GM12878 (cell line): ENCODE measurements around the gene PRDM16. TPM values are rescaled to one million over a fixed set of nuclear protein-coding genes. Genes with fewer than 3 reads are reported as not detected.

Experiments
- ATAC-seq: fragments of 200-7000 bp; cut with Tn5 transposase; 3 replicates; pipeline ENCODE4 v1.9.1; 2020; ENCODE audit warnings: mild to moderate bottlenecking, moderate library complexity
- BruUV-seq: library from RNA; stranded (reverse); fragments of 400-500 nt; replicated peaks from 2 replicates; lab custom pipeline; 2021; lab: Mats Ljungman, UMichigan
- CTCF ChIA-PET: fragments of 300-600 bp; sonication (Branson Sonifier 250); formaldehyde crosslinking; extraction: SDS; loops from one replicate; lab custom pipeline; 2021; ENCODE audit warnings: inconsistent platforms; lab: Yijun Ruan, JAX
- POLR2A ChIA-PET: fragments of 350-600 bp; formaldehyde crosslinking; extraction: SDS; loops from one replicate; lab custom pipeline; 2021; ENCODE audit warnings: inconsistent platforms; lab: Charles Lee
- RAD21 ChIA-PET: fragments of 300-600 bp; sonication (Branson Sonifier 250); formaldehyde crosslinking; loops from one replicate; lab custom pipeline; 2023; ENCODE audit warnings: antibody characterized with exemption; ENCODE audit not compliant: unreplicated experiment; lab: Charles Lee
- SMC1A ChIA-PET: fragments of 300-600 bp; sonication (Branson Sonifier 250); formaldehyde crosslinking; loops from one replicate; lab custom pipeline; 2023; ENCODE audit not compliant: unreplicated experiment, uncharacterized antibody; lab: Charles Lee
- DNase-seq: peaks from one replicate; pipeline ENCODE4 v3.0.0-alpha.2; 2011; ENCODE audit warnings: low read depth, low spot score
- FAIRE-seq: peaks from 3 replicates; lab custom pipeline; 2011; peaks lifted over from hg19 to GRCh38; lab: Jason Lieb, UNC
- H2AFZ ChIP-seq: 2 replicates; pipeline ENCODE4 v1.6.0; 2011; ENCODE audit warnings: low read depth, low read length, control low read depth; ENCODE audit not compliant: control insufficient read depth
- H3K27ac ChIP-seq: 2 replicates; pipeline ENCODE4 v1.5.1; 2011; ENCODE audit warnings: control low read depth; ENCODE audit not compliant: control insufficient read depth, insufficient read depth
- H3K27me3 ChIP-seq, 2 experiments: replicated peaks in 1 of 2; 2 replicates each; pipeline versions ENCODE4 v1.6.0 to v1.6.1; 2011; ENCODE audit warnings: low read length in 1 of 2; ENCODE audit not compliant: control insufficient read depth in 2 of 2, insufficient read depth in 2 of 2
- H3K36me3 ChIP-seq, 2 experiments: 2 replicates each; pipeline ENCODE4 v1.5.1; 2011; ENCODE audit warnings: low read length in 1 of 2; ENCODE audit not compliant: control insufficient read depth in 2 of 2, insufficient read depth in 2 of 2
- H3K4me1 ChIP-seq: 2 replicates; pipeline ENCODE4 v1.6.1; 2011; ENCODE audit warnings: mild to moderate bottlenecking, low read length, moderate library complexity, mixed read lengths; ENCODE audit not compliant: control insufficient read depth, insufficient read depth
- H3K4me2 ChIP-seq: 2 replicates; pipeline ENCODE4 v1.6.0; 2011; ENCODE audit warnings: control low read depth; ENCODE audit not compliant: control insufficient read depth, insufficient read depth
- H3K4me3 ChIP-seq: fragments of 200-600 bp; sonication (generic); 2 replicates; pipeline ENCODE4 v1.5.1; 2016
- H3K79me2 ChIP-seq: 2 replicates; pipeline ENCODE4 v1.6.0; 2011; ENCODE audit warnings: low read length; ENCODE audit not compliant: control insufficient read depth, insufficient read depth
- H3K9ac ChIP-seq: 2 replicates; pipeline ENCODE4 v1.8.0; 2011; ENCODE audit warnings: low read length, control low read depth, mixed read lengths; ENCODE audit not compliant: control insufficient read depth, insufficient read depth
- H3K9me3 ChIP-seq: replicated peaks from 3 replicates; pipeline ENCODE4 v1.5.1; 2011; ENCODE audit warnings: mild to moderate bottlenecking, low read length; ENCODE audit not compliant: control insufficient read depth, insufficient read depth
- H4K20me1 ChIP-seq: 2 replicates; pipeline ENCODE4 v1.6.0; 2011; ENCODE audit not compliant: control insufficient read depth, insufficient read depth
- EED ChIP-seq: sonication (generic); IDR thresholded peaks from 2 replicates; pipeline ENCODE4 v1.6.1; 2016; ENCODE audit warnings: antibody characterized with exemption, low read depth
- MTA2 ChIP-seq: fragments of 450-650 bp; IDR thresholded peaks from 2 replicates; pipeline ENCODE4 v1.6.1; 2016; ENCODE audit warnings: low read depth, mild to moderate bottlenecking, moderate library complexity
- POLR2AphosphoS2 ChIP-seq: IDR thresholded peaks from 2 replicates; pipeline ENCODE4 v1.6.1; 2011; ENCODE audit warnings: low read depth, mild to moderate bottlenecking, low read length, improper control_type of control experiment, moderate library complexity
- RCOR1 ChIP-seq: conservative IDR thresholded peaks from 2 replicates; pipeline ENCODE4 v1.6.1; 2012; ENCODE audit warnings: low read depth, low read length, improper control_type of control experiment
- TARDBP ChIP-seq: IDR thresholded peaks from 2 replicates; pipeline ENCODE4 v1.6.1; 2016; ENCODE audit warnings: borderline replicate concordance
- TBL1XR1 ChIP-seq: IDR thresholded peaks from 2 replicates; pipeline ENCODE4 v1.6.1; 2012; ENCODE audit warnings: low read depth, low read length, improper control_type of control experiment
- ZNF687 ChIP-seq: fragments of 450-650 bp; IDR thresholded peaks from 2 replicates; pipeline ENCODE4 v1.6.1; 2017; ENCODE audit warnings: mild to moderate bottlenecking, moderate library complexity
- WGBS: methylation state at CpG from one replicate; pipeline ENCODE4 v1.1.6; 2016; ENCODE audit warnings: low lambda C conversion rate; ENCODE audit not compliant: insufficient replicate concordance, insufficient coverage; ENCODE audit errors: missing lambda C conversion rate; 5-methylcytosine and 5-hydroxymethylcytosine counted together
- in situ Hi-C: fragments of 300-500 bp; cut with MboI; formaldehyde crosslinking; loops from 9 replicates; pipeline ENCODE4 v1.14.3; 2018; ENCODE audit warnings: mixed read lengths
- intact Hi-C: fragments of 100-400 bp; cut with micrococcal nuclease; formaldehyde crosslinking; loops from one replicate; pipeline ENCODE4 v1.14.2; 2022; ENCODE audit not compliant: unreplicated experiment
- polyA plus RNA-seq, 11 experiments: library from polyadenylated mRNA; depleted of rRNA in 4 of 11; unstranded in 6 of 11; stranded (reverse) in 5 of 11; fragments of >200 nt; fragmentation: Nextera tagmentation in 4 of 11; fragmentation: Illumina TruSeq in 1 of 11; extraction: Ambion mirVana in 4 of 11; extraction: Trizol in 1 of 11; gene quantifications; 1 replicate in 1 of 11; 2 replicates in 10 of 11; pipeline versions ENCODE4 v1.2.1 to v1.2.3, GENCODE V29; 2011 to 2016; ENCODE audit warnings: inconsistent platforms in 2 of 11, missing spikeins in 2 of 11, low read depth in 1 of 11
- total RNA-seq, 4 experiments: library from RNA; depleted of rRNA in 3 of 4; stranded (reverse); fragments of >200 nt in 3 of 4; fragmentation: Illumina TruSeq in 1 of 4; extraction: Trizol in 1 of 4; gene quantifications; 2 replicates each; pipeline versions ENCODE4 v1.2.1 to v1.2.3, GENCODE V29; 2013 to 2021
- TF ChIP-seq, protein P1 (sequence below): fragments of 450-650 bp; formaldehyde crosslinking; IDR thresholded peaks from 2 replicates; pipeline ENCODE4 v1.4.0; 2020; ENCODE audit warnings: mild to moderate bottlenecking, moderate library complexity

The PRDM16 gene
- total and polyA plus RNA-seq, 10 of the 15 experiments (the other 5 are each of a cell fraction or from before 2014, with no cell fraction given) = 0.03 TPM; not detected in 9

- Histone ChIP-seq H3K4me3 (no peak overlapping the region), H3K9ac (no peak overlapping the region), H3K4me1 (no peaks in the 10 kb centered on the region), H2AFZ (no peak overlapping the region), H3K27ac (no peak overlapping the region), H4K20me1 (no peaks in the 10 kb centered on the region), H3K36me3 (no peaks in the 10 kb centered on the region), H3K27me3 (no peaks in the 10 kb centered on the region)
- ChIA-PET CTCF (no interaction called here), POLR2A (no interaction called here)
- ATAC-seq = no peak
- intact Hi-C loops = no loop called here
- TF ChIP-seq TBL1XR1 = no peak
- TF ChIP-seq RCOR1 = no peak
- no peak for TF ChIP-seq MTA2
- TF ChIP-seq, all 136 proteins: peak for 0
- RAD21 ChIA-PET = no interaction called here
- in situ Hi-C loops = no loop called here
- WGBS = 12% methylated on average over 2 of the region's 2 CpGs
- no peak overlapping the region for H3K4me2 ChIP-seq
- SMC1A ChIA-PET = no interaction called here
- H3K79me2 ChIP-seq = no peaks in the 10 kb centered on the region
- H3K9me3 ChIP-seq = peaks cover 4% of the 10 kb centered on the region; the same call in 1 of the 3 replicates
- DNase-seq (no peak), FAIRE-seq (no peak)
- no TSS peak for BruUV-seq
Measured at GRCh38 chr1:3176820-3177219, 107.8 kb downstream of the PRDM16 start.

GRCh38 chr1:3178279-3178678 lies 109.3 kb downstream of the PRDM16 start:
- no peaks in the 10 kb centered on the region for H4K20me1 ChIP-seq
- no TSS peak for BruUV-seq
- RAD21 ChIA-PET = no interaction called here
- ATAC-seq (no peak), FAIRE-seq (no peak), DNase-seq (no peak)
- no peaks in the 10 kb centered on the region for H3K36me3 ChIP-seq
- H3K79me2 ChIP-seq = no peaks in the 10 kb centered on the region
- no peak overlapping the region for H3K27ac ChIP-seq
- intact Hi-C loops (no loop called here), in situ Hi-C loops (no loop called here)
- H2AFZ ChIP-seq = no peak overlapping the region
- no peaks in the 10 kb centered on the region for H3K27me3 ChIP-seq
- CTCF ChIA-PET = no interaction called here
- 47% methylated on average over 16 of the region's 16 CpGs for WGBS
- no peak overlapping the region for H3K4me3 ChIP-seq
- H3K4me2 ChIP-seq = no peak overlapping the region
- H3K9ac ChIP-seq = no peak overlapping the region
- peaks cover 4% of the 10 kb centered on the region; the same call in 1 of the 3 replicates for H3K9me3 ChIP-seq
- no peaks in the 10 kb centered on the region for H3K4me1 ChIP-seq
- SMC1A ChIA-PET = no interaction called here
- POLR2A ChIA-PET = no interaction called here
- no peak for TF ChIP-seq TARDBP
- TF ChIP-seq EED = no peak
- TF ChIP-seq, protein P1, sequence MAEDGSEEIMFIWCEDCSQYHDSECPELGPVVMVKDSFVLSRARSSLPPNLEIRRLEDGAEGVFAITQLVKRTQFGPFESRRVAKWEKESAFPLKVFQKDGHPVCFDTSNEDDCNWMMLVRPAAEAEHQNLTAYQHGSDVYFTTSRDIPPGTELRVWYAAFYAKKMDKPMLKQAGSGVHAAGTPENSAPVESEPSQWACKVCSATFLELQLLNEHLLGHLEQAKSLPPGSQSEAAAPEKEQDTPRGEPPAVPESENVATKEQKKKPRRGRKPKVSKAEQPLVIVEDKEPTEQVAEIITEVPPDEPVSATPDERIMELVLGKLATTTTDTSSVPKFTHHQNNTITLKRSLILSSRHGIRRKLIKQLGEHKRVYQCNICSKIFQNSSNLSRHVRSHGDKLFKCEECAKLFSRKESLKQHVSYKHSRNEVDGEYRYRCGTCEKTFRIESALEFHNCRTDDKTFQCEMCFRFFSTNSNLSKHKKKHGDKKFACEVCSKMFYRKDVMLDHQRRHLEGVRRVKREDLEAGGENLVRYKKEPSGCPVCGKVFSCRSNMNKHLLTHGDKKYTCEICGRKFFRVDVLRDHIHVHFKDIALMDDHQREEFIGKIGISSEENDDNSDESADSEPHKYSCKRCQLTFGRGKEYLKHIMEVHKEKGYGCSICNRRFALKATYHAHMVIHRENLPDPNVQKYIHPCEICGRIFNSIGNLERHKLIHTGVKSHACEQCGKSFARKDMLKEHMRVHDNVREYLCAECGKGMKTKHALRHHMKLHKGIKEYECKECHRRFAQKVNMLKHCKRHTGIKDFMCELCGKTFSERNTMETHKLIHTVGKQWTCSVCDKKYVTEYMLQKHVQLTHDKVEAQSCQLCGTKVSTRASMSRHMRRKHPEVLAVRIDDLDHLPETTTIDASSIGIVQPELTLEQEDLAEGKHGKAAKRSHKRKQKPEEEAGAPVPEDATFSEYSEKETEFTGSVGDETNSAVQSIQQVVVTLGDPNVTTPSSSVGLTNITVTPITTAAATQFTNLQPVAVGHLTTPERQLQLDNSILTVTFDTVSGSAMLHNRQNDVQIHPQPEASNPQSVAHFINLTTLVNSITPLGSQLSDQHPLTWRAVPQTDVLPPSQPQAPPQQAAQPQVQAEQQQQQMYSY = no peak
- no peak for TF ChIP-seq ZNF687
- no peak for TF ChIP-seq POLR2AphosphoS2
